ENCODE measurements around the gene CNPY4. TPM values are rescaled to one million over a fixed set of nuclear protein-coding genes. Genes with fewer than 3 reads are reported as not detected.

CNPY4 gene
- 10 to 100 TPM; 39.7 to 49.3 (median 41.5) TPM for polyA plus RNA-seq (ENCODE audit: insufficient read depth in 1 of 5, insufficient read length in 5 of 5, low replicate concordance in 1 of 5)
- long read RNA-seq, donor 1, transcript CNPY4-201 (6 exons, 1,502 nt), result major isoform, 20 of 32 reads
- long read RNA-seq, donor 1, partial matches to known transcripts, result 7 of 32 reads
- long read RNA-seq, donor 1, other reads (novel, unspliced or antisense), result 0 of 32 reads
- long read RNA-seq, donor 2, transcript CNPY4-201 (6 exons, 1,502 nt), result major isoform, 12 of 16 reads
- long read RNA-seq, donor 2, partial matches to known transcripts, result 0 of 16 reads
- long read RNA-seq, donor 2, other reads (novel, unspliced or antisense), result 0 of 16 reads
- long read RNA-seq, donor 3, transcript CNPY4-201 (6 exons, 1,502 nt), result major isoform, 5 of 21 reads
- long read RNA-seq, donor 3, partial matches to known transcripts, result 16 of 21 reads
- long read RNA-seq, donor 3, other reads (novel, unspliced or antisense), result 0 of 21 reads
- long read RNA-seq, donor 4, partial matches to known transcripts, result 0 of 5 reads
- long read RNA-seq, donor 4, other reads (novel, unspliced or antisense), result 0 of 5 reads
- long read RNA-seq, donor 5, transcript CNPY4-204 (5 exons, 1,024 nt), result minor isoform, 5 of 22 reads
- long read RNA-seq, donor 5, transcript CNPY4-201 (6 exons, 1,502 nt), result major isoform, 17 of 22 reads
- long read RNA-seq, donor 5, partial matches to known transcripts, result 0 of 22 reads
- long read RNA-seq, donor 5, other reads (novel, unspliced or antisense), result 0 of 22 reads
- long read RNA-seq, donor 6, transcript CNPY4-201 (6 exons, 1,502 nt), result major isoform, 10 of 21 reads
- long read RNA-seq, donor 6, partial matches to known transcripts, result 9 of 21 reads
- long read RNA-seq, donor 6, other reads (novel, unspliced or antisense), result 0 of 21 reads
- long read RNA-seq, donor 7, transcript CNPY4-201 (6 exons, 1,502 nt), result minor isoform, 8 of 18 reads
- long read RNA-seq, donor 7, transcript CNPY4-204 (5 exons, 1,024 nt), result major isoform, 10 of 18 reads
- long read RNA-seq, donor 7, partial matches to known transcripts, result 0 of 18 reads
- long read RNA-seq, donor 7, other reads (novel, unspliced or antisense), result 0 of 18 reads
- long read RNA-seq, donor 8, partial matches to known transcripts, result 0 of 6 reads
- long read RNA-seq, donor 8, other reads (novel, unspliced or antisense), result 0 of 6 reads

- peak; percentile 93 to 96 for DNase-seq
These were observed at the start of gene CNPY4, which contains the start of gene TAF6 for GRCh38 chr7:100119072-100119969. Gene CNPY4 (plus strand): TSS chr7:100119634. CDS start chr7:100119745, 111 bp downstream. Gene TAF6 (minus strand): TSS chr7:100119358. CDS start chr7:100114209, 5,149 bp downstream.

- no peak for DNase-seq
These were observed 49.4 kb upstream of the CNPY4 start for GRCh38 chr7:100069991-100070390.

- no peak for DNase-seq
These were observed 48.3 kb upstream of the CNPY4 start for GRCh38 chr7:100071018-100071723.

GRCh38 chr7:100072462-100072861, 47.0 kb upstream of the CNPY4 start:
- DNase-seq, result no peak

GRCh38 chr7:100074841-100075240, 44.6 kb upstream of the CNPY4 start:
- no peak for DNase-seq

GRCh38 chr7:100075418-100075817, 44.0 kb upstream of the CNPY4 start:
- no peak for DNase-seq

GRCh38 chr7:100077205-100077604, 42.2 kb upstream of the CNPY4 start:
- DNase-seq, result no peak

GRCh38 chr7:100079024-100079560, 40.3 kb upstream of the CNPY4 start:
- DNase-seq, result no peak

- no peak for DNase-seq
These were observed 38.4 kb upstream of the CNPY4 start for GRCh38 chr7:100080907-100081534.

- peak; percentile 98 to 99 for DNase-seq
These were observed 37.8 kb upstream of the CNPY4 start, which contains the start of gene ZNF3 for GRCh38 chr7:100081535-100082102. Gene ZNF3 (minus strand): TSS chr7:100081723. CDS start chr7:100077357, 4,366 bp downstream.

GRCh38 chr7:100082978-100083377, 36.5 kb upstream of the CNPY4 start:
- no peak for DNase-seq

- no peak for DNase-seq
These were observed 33.9 kb upstream of the CNPY4 start for GRCh38 chr7:100085515-100085914.

GRCh38 chr7:100087055-100087750, 32.2 kb upstream of the CNPY4 start:
- no peak for DNase-seq

- DNase-seq, result no peak
These were observed 31.3 kb upstream of the CNPY4 start for GRCh38 chr7:100088095-100088620.

- peak; percentile 68 to 77 for DNase-seq
These were observed 30.6 kb upstream of the CNPY4 start, which contains the start of gene COPS6 for GRCh38 chr7:100088621-100089457. Gene COPS6 (plus strand): TSS chr7:100088969. CDS start chr7:100088991, 22 bp downstream.

- no peak for DNase-seq
These were observed 29.8 kb upstream of the CNPY4 start for GRCh38 chr7:100089458-100090196.

Measured in right lung (tissue), 10 donors.